GOT3 (cell line): Measurements from ENCODE around the gene DRC1.
"Not testable (repeated sequence)": the region's sequence is repeated elsewhere in the genome, so short reads cannot be mapped to it uniquely, and the experiment has no call there.

Experiments
- DNase-seq: peaks from one replicate; lab custom pipeline; 2025; ENCODE audit warnings: mixed read lengths; lab: John Stamatoyannopoulos, UW

Gene DRC1

DNA sequence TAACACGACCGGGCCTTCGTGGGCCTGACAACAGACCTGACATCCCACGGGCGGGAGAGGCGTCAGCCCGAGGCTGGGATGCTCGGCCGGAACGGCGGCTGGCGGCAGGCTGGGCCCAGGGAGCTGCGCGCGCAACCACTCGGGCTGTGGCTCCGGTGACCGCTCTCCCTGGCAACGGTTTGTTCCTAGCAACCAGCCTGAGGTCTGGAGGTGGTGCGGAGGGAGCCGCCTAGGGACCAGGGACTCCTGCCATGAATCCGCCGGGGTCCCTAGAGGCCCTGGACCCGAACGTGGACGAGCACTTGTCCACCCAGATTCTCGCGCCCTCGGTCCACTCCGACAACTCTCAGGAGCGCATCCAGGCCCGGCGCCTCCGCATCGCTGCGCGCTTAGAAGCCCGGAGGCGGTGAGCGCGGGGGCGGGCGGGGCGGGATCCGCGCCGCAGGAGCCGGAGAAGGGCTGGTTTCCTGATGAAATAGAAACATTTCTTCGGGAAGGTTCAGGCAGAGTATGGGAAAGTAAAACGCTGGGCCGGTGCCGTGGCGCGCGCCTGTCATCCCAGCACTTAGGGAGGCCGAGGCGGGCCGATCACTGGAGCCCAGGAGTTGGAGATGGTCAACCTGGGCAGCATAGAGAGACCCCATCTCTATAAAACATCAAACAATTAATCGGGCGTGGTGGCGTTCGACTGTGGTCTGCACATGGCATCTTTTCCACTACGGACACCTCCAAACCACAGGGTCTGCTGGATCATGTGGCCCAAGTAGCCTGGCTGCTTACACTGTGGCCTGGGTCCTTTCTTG, at the start of gene DRC1:
Gene DRC1, plus strand, starts transcription at position 182 of the 803 bp plus-strand sequence. Its CDS starts 70 bp downstream, at position 252.
- DNase-seq = peak; percentile 66

DNA sequence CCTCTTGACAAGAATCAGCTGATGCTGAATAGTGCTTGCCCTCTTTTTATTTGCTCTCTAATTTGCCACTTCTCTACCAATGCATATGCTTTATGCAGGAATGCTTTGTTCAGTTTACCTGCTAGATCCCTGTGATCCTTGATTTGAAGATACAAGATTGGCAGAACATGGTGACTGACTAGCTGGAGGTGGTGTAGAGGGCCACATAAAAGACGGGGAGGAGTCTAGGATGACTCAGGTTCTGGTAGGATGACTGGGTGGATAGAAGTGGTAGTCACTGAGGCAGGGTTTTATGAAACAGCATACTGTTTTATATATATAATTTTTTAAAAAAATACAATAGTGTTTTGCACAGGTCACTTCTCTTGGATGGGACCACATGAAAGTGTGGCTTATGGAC, 48.8 kb upstream of the DRC1 start:
- no peak for DNase-seq

- not testable (repeated sequence) for DNase-seq
These were observed 47.3 kb upstream of the DRC1 start for GRCh38 chr2:26354469-26354868.

GRCh38 chr2:26355038-26355995, 46.4 kb upstream of the DRC1 start:
- DNase-seq = no peak

DNA sequence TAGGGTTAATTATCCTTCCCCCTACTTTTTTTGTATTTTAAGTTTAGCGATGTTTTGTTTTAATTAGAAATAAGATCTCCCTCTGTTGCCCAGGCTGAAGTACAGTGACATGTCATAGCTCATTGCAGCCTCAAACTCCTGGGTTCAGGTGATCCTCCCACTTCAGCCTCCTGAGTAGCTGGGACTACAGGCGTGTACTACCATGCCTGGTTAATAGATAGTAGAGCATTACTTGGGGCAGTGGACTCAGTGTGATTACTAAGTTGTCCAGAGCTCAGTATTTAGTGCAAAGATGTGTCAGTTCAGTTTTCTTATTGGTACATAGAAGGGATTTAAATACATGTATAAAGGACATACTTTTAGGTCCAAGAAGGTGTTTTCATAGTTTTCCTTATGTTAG, 45.6 kb upstream of the DRC1 start:
- no peak for DNase-seq

DNA sequence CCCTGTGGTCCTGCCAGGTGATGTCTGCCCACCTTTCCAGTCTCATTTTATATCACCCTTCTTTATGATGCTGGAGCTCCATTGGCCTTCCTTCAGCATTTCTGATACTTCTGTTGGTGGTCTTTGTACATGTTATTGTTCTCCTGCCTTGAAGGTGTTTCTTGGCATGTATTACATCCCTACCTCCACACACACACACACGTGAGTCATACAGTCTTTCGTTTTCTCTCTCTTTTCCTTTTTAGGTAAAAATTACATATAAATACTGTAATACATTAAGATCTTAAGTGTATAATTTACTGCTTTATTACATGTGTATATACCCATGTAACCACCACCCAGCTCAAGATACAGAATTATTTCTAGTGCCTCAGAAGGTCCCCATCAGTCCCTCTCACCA, 44.9 kb upstream of the DRC1 start:
- DNase-seq = no peak

- no peak for DNase-seq
These were observed 41.7 kb upstream of the DRC1 start for GRCh38 chr2:26359886-26360473.

DNA sequence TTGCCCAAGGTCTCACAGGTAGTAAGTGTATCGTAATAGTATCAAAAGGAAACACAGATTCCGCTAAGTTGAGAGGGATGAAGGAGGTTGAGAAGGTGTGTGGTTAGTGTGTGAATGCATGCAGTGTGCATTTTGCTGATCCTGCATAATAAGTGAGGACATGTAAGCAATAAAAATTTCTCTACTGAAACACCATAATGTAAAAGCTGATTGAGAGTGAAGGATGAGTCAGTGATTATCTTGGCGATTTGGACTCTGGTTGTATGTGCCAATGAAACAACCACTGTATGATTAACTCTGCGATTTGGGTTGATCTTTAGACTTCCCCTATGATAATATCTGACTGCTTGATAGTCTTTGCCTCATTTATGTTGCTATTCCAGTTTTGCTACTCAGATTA, 38.4 kb upstream of the DRC1 start:
- no peak for DNase-seq

DNA sequence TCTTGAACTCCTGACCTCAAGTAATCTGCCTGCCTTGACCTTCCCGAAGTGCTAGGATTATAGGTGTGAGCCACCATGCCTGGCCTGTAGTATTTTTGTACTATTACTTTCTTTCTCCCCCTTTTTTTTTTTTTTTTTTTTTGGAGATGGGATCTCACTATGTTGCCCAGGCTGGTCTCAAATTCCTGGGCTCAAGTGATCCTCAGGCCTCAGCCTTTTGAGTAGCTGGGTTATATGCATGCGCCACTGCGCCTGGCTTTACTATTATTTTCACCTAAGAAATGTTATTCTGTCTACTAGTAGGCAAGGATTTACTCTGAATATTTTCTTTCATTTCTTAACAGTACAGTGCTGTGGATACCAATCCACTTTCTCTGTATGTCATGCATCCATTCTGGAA, 37.8 kb upstream of the DRC1 start:
- no peak for DNase-seq

DNA sequence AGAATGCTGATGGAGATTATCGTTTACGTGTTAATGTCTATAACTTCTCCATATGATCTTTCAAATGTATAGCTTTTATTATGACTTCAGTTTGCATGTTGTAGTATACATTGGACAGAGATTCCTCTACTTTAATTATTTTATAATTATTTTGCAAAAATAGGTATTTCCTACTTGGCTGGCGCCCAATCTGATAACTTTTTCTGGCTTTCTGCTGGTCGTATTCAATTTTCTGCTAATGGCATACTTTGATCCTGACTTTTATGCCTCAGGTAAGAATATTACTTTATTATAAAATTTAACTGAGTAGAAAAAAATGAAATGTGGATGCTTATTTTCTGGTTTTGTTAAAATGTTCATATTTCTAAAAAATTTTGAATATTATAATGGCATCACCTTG, 37.1 kb upstream of the DRC1 start:
- no peak for DNase-seq

DNA sequence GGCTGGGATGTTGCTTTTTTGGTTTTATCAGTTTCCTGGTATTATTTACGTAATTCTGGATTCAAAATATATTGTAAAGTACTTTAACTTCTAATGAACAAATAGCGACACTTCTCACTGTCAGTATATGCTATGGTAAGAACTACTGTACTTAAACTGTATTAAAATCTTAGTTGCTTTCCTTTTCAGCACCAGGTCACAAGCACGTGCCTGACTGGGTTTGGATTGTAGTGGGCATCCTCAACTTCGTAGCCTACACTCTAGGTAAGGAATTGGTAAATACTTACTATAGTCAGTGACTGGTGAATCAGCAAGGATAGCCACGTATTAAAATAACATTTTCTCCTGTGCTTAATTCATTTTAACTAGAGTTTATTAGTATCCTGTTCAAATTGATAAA, 34.8 kb upstream of the DRC1 start:
- DNase-seq = no peak

- DNase-seq = not testable (repeated sequence)
These were observed 32.1 kb upstream of the DRC1 start for GRCh38 chr2:26369664-26370063.

DNA sequence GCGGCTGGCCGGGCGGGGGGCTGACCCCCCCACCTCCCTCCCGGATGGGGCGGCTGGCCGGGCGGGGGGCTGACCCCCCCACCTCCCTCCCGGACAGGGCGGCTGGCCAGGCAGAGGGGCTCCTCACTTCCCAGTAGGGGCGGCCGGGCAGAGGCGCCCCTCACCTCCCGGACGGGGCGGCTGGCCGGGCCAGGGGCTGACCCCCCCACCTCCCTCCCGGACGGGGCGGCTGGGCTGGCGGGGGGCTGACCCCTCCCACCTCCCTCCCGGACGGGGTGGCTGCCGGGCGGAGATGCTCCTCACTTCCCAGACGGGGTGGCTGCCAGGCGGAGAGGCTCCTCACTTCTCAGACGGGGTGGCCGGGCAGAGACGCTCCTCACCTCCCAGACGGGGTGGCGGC, 30.8 kb upstream of the DRC1 start:
- not testable (repeated sequence) for DNase-seq

DNA sequence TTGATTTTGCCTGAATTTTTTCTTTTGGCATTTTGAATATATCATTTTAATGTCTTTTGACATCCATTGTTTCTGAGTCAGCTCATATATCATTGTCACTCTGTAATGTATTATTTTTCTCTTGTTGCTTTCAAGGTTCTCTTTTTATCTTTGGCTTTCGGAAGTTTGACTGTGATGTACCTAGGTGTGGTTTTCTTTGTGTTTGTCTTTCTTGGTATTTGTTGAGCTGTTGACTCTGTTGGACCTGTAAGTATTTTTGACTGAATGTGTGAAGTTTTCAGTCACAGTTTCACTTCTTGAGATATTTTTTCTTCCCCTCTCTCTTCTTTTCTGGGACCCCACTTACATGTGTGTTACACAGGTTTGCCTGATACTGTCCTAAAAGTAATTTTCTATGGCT, 24.9 kb upstream of the DRC1 start:
- no peak for DNase-seq

DNA sequence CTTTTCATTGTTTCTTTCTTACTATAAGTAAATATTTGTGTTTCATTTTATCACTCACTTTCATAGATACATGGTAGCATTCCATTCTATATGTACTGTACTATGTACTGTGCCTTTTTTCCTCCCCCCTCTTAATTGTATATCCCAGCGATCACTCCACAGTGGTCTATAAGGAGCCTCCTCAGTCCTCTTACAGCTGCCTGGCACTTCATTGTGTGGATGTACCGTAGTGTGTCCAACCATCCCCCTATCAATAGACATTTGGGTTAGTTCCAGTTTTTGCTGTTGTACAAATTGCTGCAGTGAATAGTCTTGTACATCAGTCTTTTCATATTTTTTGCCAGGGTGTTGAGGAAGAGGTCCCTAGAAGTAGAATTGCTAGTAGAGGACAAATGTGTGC, 21.4 kb upstream of the DRC1 start:
- DNase-seq = no peak

DNA sequence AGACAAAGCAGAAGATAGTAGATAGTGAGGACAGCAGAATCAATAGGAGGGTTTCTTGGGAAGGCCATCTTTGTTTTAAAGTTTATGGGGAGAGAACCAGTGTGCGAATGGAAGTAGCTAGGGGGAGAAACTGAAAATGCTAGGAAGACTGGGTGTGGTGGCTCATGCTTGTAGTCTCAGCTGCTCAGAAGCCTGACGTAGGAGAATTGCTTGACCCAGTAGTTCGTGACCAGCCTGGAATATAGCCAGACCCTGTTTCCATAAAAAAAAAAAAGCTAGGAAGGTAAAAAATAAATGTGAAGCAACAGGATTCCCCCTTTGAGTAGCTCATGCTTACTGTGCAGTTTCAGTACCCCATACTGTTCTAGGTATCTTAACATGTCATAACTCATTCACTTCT, 19.2 kb upstream of the DRC1 start:
- no peak for DNase-seq

DNA sequence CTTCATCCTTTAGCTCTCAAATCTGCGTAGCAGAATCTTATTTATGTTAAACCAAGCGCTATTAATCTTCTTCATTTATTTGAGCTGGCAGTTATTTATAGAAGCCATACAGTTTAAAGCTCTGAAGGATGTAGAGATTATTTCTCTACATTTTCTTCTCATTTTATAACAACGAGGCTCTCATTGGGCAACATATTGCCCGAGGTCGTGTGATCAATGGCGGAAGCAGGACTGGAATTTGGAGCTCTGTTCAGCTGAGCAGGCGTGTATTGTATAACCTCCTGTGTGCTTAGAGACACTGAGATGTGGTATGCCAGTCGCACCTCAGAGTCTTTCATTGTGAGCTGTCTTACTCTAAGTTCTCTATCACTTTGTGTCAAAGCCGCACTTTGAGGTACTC, 17.5 kb upstream of the DRC1 start:
- DNase-seq = no peak

DNA sequence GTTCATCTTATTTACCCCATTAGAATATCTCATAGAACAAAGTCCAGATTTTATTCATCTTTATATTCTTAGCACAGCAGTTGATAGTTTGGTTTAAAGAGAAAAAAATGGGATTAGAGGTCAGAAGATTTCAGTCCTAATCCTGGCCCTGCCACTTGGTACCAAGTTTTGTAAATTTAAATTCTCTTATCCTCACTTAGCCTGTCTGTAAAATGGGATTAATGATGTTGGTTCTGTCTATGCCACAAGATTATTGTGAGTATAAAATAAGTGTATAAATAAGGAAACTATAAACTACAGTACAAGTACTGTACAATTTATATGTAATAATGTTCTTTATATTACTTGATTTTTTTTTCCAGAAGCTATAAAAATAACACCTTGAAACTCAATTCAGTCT, 17.1 kb upstream of the DRC1 start:
- DNase-seq = no peak

GRCh38 chr2:26387189-26387588, 14.5 kb upstream of the DRC1 start:
- no peak for DNase-seq

- DNase-seq = no peak
These were observed 7.0 kb upstream of the DRC1 start for GRCh38 chr2:26394694-26395093.

GRCh38 chr2:26395394-26395793, 6.3 kb upstream of the DRC1 start:
- DNase-seq = no peak

- no peak for DNase-seq
These were observed 4.9 kb upstream of the DRC1 start for GRCh38 chr2:26396734-26397298.
